Caco-2 (cell line): ENCODE results near the gene PNPLA5. TPM values are rescaled to one million over a fixed set of nuclear protein-coding genes. Genes with fewer than 3 reads are reported as not detected.

ENCODE experiments used
- BruUV-seq: library from RNA; stranded (reverse); fragments of 400-500 nt; replicated peaks from 2 replicates; lab custom pipeline; 2021; lab: Mats Ljungman, UMichigan
- CTCF ChIA-PET: fragments of 300-600 bp; sonication (Branson Sonifier 250); formaldehyde crosslinking; loops from one replicate; lab custom pipeline; 2022; ENCODE audit warnings: antibody characterized with exemption; lab: Charles Lee
- POLR2A ChIA-PET: fragments of 300-600 bp; sonication (Branson Sonifier 250); formaldehyde crosslinking; loops from one replicate; lab custom pipeline; 2022; ENCODE audit warnings: antibody characterized with exemption; lab: Charles Lee
- DNase-seq, 2 experiments: peaks; one replicate each; pipeline versions ENCODE4 v3.0.0 to v3.0.0-alpha.2; 2020 to 2022
- H3K27me3 ChIP-seq: replicated peaks from 2 replicates; pipeline ENCODE4 v1.6.0; 2011; ENCODE audit warnings: low read length; ENCODE audit not compliant: control insufficient read depth, insufficient read depth
- H3K36me3 ChIP-seq: 2 replicates; pipeline ENCODE4 v1.5.1; 2011; ENCODE audit warnings: low read length; ENCODE audit not compliant: control insufficient read depth, insufficient read depth
- H3K4me1 ChIP-seq: fragments of 250-450 bp; sonication (Bioruptor Pico); 2 replicates; pipeline ENCODE4 v1.5.1; 2020; ENCODE audit warnings: mild to moderate bottlenecking
- H3K4me3 ChIP-seq: 2 replicates; pipeline ENCODE4 v1.5.1; 2011; ENCODE audit warnings: low read depth, mild to moderate bottlenecking, control low read depth, low read length
- H3K9me3 ChIP-seq: fragments of 250-450 bp; sonication (Bioruptor Pico); 2 replicates; pipeline ENCODE4 v1.5.1; 2020; ENCODE audit warnings: mild to moderate bottlenecking, moderate library complexity
- H3K27ac Mint-ChIP-seq: one replicate; pipeline ENCODE4 v1.8.0; 2022; ENCODE audit warnings: mixed read lengths; ENCODE audit not compliant: unreplicated experiment
- H3K27me3 Mint-ChIP-seq: one replicate; pipeline ENCODE4 v1.8.0; 2022; ENCODE audit warnings: mixed read lengths; ENCODE audit not compliant: insufficient read depth, unreplicated experiment
- H3K36me3 Mint-ChIP-seq: one replicate; pipeline ENCODE4 v1.8.0; 2022; ENCODE audit warnings: mild to moderate bottlenecking, mixed read lengths; ENCODE audit not compliant: insufficient read depth, unreplicated experiment
- H3K4me1 Mint-ChIP-seq: one replicate; pipeline ENCODE4 v1.8.0; 2022; ENCODE audit warnings: low read depth, mixed read lengths; ENCODE audit not compliant: unreplicated experiment
- H3K4me3 Mint-ChIP-seq: one replicate; pipeline ENCODE4 v1.8.0; 2022; ENCODE audit warnings: mild to moderate bottlenecking, moderate library complexity, mixed read lengths; ENCODE audit not compliant: unreplicated experiment
- H3K9me3 Mint-ChIP-seq: one replicate; pipeline ENCODE4 v1.8.0; 2022; ENCODE audit warnings: mixed read lengths; ENCODE audit not compliant: unreplicated experiment
- CTCF ChIP-seq, 2 experiments: fragments of 200-600 bp in 1 of 2; IDR thresholded peaks; 1 replicate in 1 of 2; 2 replicates in 1 of 2; pipeline versions ENCODE4 v1.5.1 to v1.8.0; 2011 to 2022; ENCODE audit warnings: antibody characterized with exemption in 1 of 2, control low read depth in 1 of 2, inconsistent platforms in 1 of 2, low read depth in 1 of 2, low read length in 1 of 2, mild to moderate bottlenecking in 1 of 2, moderate library complexity in 1 of 2; ENCODE audit not compliant: insufficient read depth in 1 of 2, severe bottlenecking in 1 of 2, unreplicated experiment in 1 of 2
- intact Hi-C: fragments of 100-400 bp; cut with micrococcal nuclease; formaldehyde crosslinking; loops from one replicate; pipeline ENCODE4 v1.10.0; 2022; ENCODE audit not compliant: unreplicated experiment
- total RNA-seq: library from RNA; stranded (reverse); gene quantifications from 2 replicates; pipeline ENCODE4 v1.2.3, GENCODE V29; 2022

The PNPLA5 gene
- total RNA-seq, 1 experiment from 2014 or later, result not detected

DNA sequence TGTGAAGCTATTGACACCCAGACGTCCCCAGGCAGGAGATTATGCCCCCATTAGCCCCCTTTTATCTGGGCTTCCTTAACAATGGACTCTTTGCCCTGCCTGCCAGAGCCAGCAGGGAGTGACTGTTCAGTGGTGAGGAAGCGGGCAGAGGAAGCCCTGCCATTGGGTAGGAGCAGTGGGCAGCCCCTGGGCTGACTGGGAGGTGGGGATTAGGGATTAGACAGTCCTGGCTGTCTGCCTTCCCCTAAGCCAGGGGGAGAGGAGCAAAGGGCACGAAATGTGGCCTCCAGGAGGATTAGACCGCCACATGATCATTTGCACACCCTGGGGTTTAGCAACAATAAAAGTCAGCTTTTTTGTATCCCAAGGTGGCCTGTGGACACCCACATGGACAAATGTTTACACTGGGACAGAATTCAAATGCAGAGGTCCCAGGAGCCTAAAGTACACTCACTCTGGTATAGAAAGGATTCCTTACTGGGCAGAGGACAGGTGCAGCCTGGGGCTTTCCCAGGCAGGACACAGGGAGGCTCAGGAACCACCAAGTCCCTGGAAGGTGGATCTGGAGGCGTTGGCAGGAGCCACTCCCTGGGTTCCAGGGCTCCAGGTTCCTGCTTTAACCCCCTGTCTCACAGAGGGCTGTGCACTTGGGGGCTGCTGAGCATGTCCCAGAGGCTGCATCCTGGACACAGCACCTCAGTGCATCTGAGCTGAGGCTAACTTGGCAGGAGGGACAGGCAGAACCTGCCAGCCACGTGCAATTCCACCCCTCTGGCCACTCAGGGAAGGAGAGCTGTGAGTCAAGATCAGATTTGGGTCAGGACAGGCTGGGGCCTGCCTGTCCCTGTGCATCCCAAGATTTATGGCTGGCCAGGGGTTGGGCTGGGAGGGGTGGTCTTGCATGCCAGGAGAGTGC is 33.9 kb upstream of the PNPLA5 start:
- TSS peak; percentile 45 for BruUV-seq
- Histone ChIP-seq H3K9me3 (no peaks in the 10 kb centered on the region), H3K4me1 (peaks cover 20% of the 10 kb centered on the region), H3K4me3 (peak overlapping the region; percentile 7; the same call in 1 of the 2 replicates), H3K27me3 (no peaks in the 10 kb centered on the region), H3K36me3 (peaks cover 3% of the 10 kb centered on the region; the same call in 1 of the 2 replicates)
- H3K4me3 Mint-ChIP-seq, result peak overlapping the region; percentile 74
- ChIA-PET POLR2A (no interaction called here), CTCF (interaction anchor here (0.7 kb wide), 1 partner anchor 579 kb away, joined by 3 read pairs; no protein-coding TSS in a partner anchor)
- H3K4me1 Mint-ChIP-seq, result no peaks in the 10 kb centered on the region
- H3K27me3 Mint-ChIP-seq, result peaks cover 2% of the 10 kb centered on the region
- no peak for TF ChIP-seq CTCF (IDR thresholded peaks at IDR 0.05; ENCODE audit: insufficient read depth in 1 of 2, low read depth in 1 of 2, low read length in 1 of 2, severe bottlenecking in 1 of 2, unreplicated experiment in 1 of 2)
- H3K27ac Mint-ChIP-seq, result no peak overlapping the region
- DNase-seq, result peak; percentile 20 to 57
- H3K36me3 Mint-ChIP-seq, result peaks cover 10% of the 10 kb centered on the region
- no peaks in the 10 kb centered on the region for H3K9me3 Mint-ChIP-seq
- intact Hi-C loops, result loop anchor here (2.0 kb wide), 1 partner anchor 21 kb away; no protein-coding TSS in a partner anchor

- Histone ChIP-seq H3K9me3 (no peaks in the 10 kb centered on the region), H3K4me3 (peak overlapping the region; percentile 91), H3K36me3 (0 out of 2 replicates have a peak, but pooled peaks cover 1% of the 10 kb centered on the region), H3K4me1 (peaks cover 20% of the 10 kb centered on the region), H3K27me3 (no peaks in the 10 kb centered on the region)
- no TSS peak for BruUV-seq
- no peak for TF ChIP-seq CTCF (IDR thresholded peaks at IDR 0.05; ENCODE audit: insufficient read depth in 1 of 2, low read depth in 1 of 2, low read length in 1 of 2, severe bottlenecking in 1 of 2, unreplicated experiment in 1 of 2)
- Mint-ChIP-seq H3K4me1 (no peaks in the 10 kb centered on the region), H3K27me3 (peaks cover 3% of the 10 kb centered on the region), H3K36me3 (peaks cover 10% of the 10 kb centered on the region), H3K27ac (no peak overlapping the region), H3K9me3 (no peaks in the 10 kb centered on the region), H3K4me3 (peak overlapping the region; percentile 74)
- no peak for DNase-seq
- POLR2A ChIA-PET, result no interaction called here
- CTCF ChIA-PET, result no interaction called here
- intact Hi-C loops, result loop anchor here (2.0 kb wide), 1 partner anchor 22 kb away; no protein-coding TSS in a partner anchor
Observed at GRCh38 chr22:43924877-43925276, 33.1 kb upstream of the PNPLA5 start.
